ENCODE data around the gene PCNX3.

DNA sequence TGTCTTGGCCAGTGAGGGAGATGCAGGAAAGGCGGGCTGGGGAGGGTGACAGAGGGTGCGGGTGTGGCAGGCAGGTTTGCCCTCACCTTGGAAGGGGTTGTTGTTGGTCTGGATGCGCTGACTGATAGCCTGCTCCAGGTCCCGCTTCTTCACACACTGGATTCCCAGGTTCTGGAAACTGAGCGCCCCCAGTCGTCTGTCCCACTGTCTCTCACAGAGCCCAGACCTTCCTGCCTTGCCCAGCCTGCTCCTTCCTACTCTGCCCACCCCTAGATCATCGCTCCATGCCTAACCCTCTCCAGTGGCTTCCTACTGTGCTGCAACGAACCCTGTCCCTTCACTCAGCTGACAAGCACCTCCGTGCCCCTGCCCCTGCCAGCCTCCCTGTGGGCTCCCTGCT is 44.5 kb downstream of the PCNX3 start:
- TF ChIP-seq CTCF (IDR thresholded peaks at IDR 0.05) = no peak
- TF ChIP-seq POLR2A (IDR thresholded peaks at IDR 0.05) = no peak
